Activated T-helper 2 cell treated with anti-CD3 and anti-CD28 coated beads, Interferon-gamma antibody, Interleukin-2, Interleukin-4, amounts not matched to agents 10 μg/mL and 5 μg/mL and 100 μg/mL, durations not matched to agents 14 hours and 24 hours and 36 hours (primary cell): ENCODE results near the gene ADGRB3. TPM values are rescaled to one million over a fixed set of nuclear protein-coding genes. Genes with fewer than 3 reads are reported as not detected.
"Not testable (repeated sequence)": the region's sequence is repeated elsewhere in the genome, so short reads cannot be mapped to it uniquely, and the experiment has no call there.

ENCODE experiments used
- DNase-seq: peaks from one replicate; pipeline ENCODE4 v3.0.0; 2021; ENCODE audit warnings: low spot score
- H3K27ac Mint-ChIP-seq: one replicate; pipeline ENCODE4 v1.8.0; 2021; ENCODE audit warnings: mixed read lengths
- H3K27me3 Mint-ChIP-seq: one replicate; pipeline ENCODE4 v1.8.0; 2021; ENCODE audit warnings: low read depth, mixed read lengths
- H3K36me3 Mint-ChIP-seq: one replicate; pipeline ENCODE4 v1.8.0; 2021; ENCODE audit warnings: low read depth, mixed read lengths
- H3K4me1 Mint-ChIP-seq: one replicate; pipeline ENCODE4 v1.8.0; 2021; ENCODE audit warnings: low read depth, mixed read lengths
- H3K4me3 Mint-ChIP-seq: one replicate; pipeline ENCODE4 v1.8.0; 2021; ENCODE audit warnings: low read depth, mild to moderate bottlenecking, moderate library complexity, mixed read lengths
- H3K9me3 Mint-ChIP-seq: one replicate; pipeline ENCODE4 v1.8.0; 2021; ENCODE audit warnings: mixed read lengths
- intact Hi-C: fragments of 100-400 bp; cut with micrococcal nuclease; formaldehyde crosslinking; loops from one replicate; pipeline ENCODE4 v1.15.1; 2023
- total RNA-seq: library from RNA; stranded (reverse); gene quantifications from 2 replicates; pipeline ENCODE4 v1.2.3, GENCODE V29; 2022

Gene ADGRB3
- total RNA-seq, 1 donor from 2014 or later, result 0.14 TPM

DNA sequence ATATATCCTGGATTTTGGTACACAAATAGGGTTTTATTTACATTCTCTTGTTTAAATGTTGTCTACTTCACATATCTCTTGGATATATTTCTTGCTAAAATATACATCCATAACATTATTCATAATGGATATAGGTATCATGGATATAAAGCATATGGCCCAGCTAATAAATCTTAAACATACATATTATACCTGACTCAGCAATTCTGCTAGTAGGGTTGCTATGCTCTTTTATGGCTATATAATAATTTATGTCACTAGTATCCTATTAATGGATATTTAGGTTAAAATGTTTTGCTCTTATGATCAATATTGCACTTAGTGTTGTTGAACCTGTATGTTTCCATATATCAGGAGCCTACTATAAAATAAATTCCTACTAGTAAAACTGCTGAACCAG, 786.2 kb downstream of the ADGRB3 start:
- Mint-ChIP-seq H3K9me3 (no peaks in the 10 kb centered on the region), H3K27ac (no peak overlapping the region), H3K4me1 (no peaks in the 10 kb centered on the region), H3K27me3 (no peaks in the 10 kb centered on the region), H3K4me3 (no peak overlapping the region), H3K36me3 (no peaks in the 10 kb centered on the region)
- no peak for DNase-seq
- intact Hi-C loops, result no loop called here

DNA sequence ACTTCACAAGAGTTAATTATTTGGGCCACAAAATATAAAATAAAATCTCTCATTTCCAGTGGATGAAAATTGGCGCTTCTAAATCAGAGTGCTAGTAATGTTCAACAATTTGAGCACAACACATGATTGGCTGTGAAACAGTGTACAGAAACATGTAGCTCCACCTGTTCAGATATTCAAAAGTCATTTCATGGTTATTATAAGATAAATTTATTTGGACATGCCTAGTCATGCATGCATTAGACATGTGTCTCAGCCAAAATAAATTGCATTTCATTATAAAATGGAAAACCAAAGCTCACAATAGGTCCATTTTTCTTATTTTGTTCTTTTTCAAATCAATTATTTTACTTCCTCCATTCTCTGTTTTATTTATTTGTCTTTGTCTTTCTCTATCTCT, 786.9 kb downstream of the ADGRB3 start:
- no peaks in the 10 kb centered on the region for H3K27me3 Mint-ChIP-seq
- H3K9me3 Mint-ChIP-seq, result no peaks in the 10 kb centered on the region
- intact Hi-C loops, result no loop called here
- DNase-seq, result no peak
- H3K36me3 Mint-ChIP-seq, result no peaks in the 10 kb centered on the region
- H3K27ac Mint-ChIP-seq, result no peak overlapping the region
- H3K4me1 Mint-ChIP-seq, result no peaks in the 10 kb centered on the region
- no peak overlapping the region for H3K4me3 Mint-ChIP-seq

DNA sequence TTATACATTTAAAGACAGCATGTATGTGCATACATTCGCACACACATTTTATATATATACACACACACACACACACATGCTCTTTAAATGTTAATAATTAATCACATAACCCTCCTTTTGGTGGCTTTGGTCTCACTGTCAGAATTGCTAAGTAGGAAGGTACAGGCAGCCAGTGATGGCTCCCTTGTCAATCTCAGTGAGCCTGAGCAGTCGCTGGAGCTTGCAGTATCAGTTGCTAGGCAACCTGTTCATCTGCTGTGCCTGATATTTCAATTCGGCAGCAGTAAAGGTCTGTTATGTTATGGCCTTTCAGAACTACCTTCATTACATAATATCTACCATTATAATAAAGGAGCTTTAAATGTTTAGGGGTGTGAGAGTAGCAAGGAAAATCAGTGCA, 787.4 kb downstream of the ADGRB3 start:
- no peak overlapping the region for H3K4me3 Mint-ChIP-seq
- H3K9me3 Mint-ChIP-seq, result no peaks in the 10 kb centered on the region
- intact Hi-C loops, result no loop called here
- no peaks in the 10 kb centered on the region for H3K36me3 Mint-ChIP-seq
- H3K27ac Mint-ChIP-seq, result no peak overlapping the region
- H3K4me1 Mint-ChIP-seq, result no peaks in the 10 kb centered on the region
- no peaks in the 10 kb centered on the region for H3K27me3 Mint-ChIP-seq
- no peak for DNase-seq

DNA sequence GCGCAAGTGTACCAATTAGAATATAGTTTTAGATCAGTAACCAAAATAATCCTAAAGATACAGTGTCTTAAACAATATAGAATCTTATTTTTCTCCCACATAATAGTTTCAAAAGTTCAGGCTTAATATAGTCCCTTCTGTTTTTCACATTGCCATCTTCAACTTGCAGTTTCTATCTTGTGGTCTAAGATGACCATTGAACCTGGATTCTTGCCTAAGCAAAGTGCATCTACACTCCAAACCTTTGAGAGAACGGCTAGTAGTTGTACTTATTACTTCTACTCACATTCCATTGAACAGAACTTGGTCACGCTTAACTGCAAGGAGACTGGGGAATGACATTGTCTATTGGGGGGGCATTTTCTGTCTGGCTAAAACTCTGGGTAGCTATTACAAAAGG, 788.7 kb downstream of the ADGRB3 start:
- intact Hi-C loops, result no loop called here

DNA sequence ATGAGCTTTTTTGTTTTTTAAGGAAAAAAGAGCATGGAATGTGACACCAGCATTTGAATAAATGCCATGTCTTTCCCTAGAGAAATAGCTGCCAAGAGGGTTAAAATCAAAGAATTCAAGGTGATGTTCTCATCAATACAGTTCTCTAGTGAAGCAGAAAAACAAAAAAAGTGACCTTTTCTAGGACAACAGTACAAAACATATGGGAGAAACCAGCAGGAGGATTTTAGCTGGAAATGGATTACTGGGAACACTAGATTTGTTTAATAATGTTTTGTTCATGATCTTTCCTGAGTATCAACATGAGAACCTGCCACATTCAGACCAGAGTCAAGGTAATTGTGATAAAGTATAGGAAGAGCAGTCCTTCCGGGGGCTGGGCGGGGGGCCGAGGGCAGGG, 789.5 kb downstream of the ADGRB3 start:
- Mint-ChIP-seq H3K4me3 (no peak overlapping the region), H3K27me3 (no peaks in the 10 kb centered on the region), H3K9me3 (no peaks in the 10 kb centered on the region), H3K27ac (no peak overlapping the region), H3K4me1 (no peaks in the 10 kb centered on the region), H3K36me3 (no peaks in the 10 kb centered on the region)
- intact Hi-C loops, result no loop called here
- DNase-seq, result no peak

More for the DNA sequence above, 788.7 kb downstream of the ADGRB3 start:
- DNase-seq, result no peak
- Mint-ChIP-seq H3K27me3 (no peaks in the 10 kb centered on the region), H3K9me3 (no peaks in the 10 kb centered on the region), H3K27ac (no peak overlapping the region), H3K4me1 (no peaks in the 10 kb centered on the region), H3K4me3 (no peak overlapping the region), H3K36me3 (no peaks in the 10 kb centered on the region)

DNA sequence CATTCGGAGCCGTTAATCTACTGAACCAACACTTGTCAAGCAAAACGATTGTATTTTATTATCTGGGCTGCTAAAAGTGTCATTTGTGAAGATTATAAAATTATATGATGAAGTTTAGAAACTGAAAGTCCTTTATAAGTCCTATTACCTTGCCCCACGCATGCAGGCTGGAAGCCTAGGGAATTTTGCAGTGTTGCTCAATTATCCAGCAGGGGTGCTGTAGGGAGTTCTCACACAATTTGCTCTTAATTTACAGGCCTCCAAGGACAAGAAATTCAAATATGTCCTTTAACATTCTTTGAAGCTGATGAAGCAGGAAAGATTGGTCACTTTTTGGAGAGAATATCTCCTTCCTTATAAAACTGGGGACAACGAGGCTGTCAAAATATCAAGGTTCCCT, 792.8 kb downstream of the ADGRB3 start:
- Mint-ChIP-seq H3K27ac (no peak overlapping the region), H3K36me3 (no peaks in the 10 kb centered on the region), H3K4me1 (no peaks in the 10 kb centered on the region), H3K4me3 (no peak overlapping the region), H3K9me3 (no peaks in the 10 kb centered on the region), H3K27me3 (no peaks in the 10 kb centered on the region)
- DNase-seq, result no peak
- intact Hi-C loops, result no loop called here

DNA sequence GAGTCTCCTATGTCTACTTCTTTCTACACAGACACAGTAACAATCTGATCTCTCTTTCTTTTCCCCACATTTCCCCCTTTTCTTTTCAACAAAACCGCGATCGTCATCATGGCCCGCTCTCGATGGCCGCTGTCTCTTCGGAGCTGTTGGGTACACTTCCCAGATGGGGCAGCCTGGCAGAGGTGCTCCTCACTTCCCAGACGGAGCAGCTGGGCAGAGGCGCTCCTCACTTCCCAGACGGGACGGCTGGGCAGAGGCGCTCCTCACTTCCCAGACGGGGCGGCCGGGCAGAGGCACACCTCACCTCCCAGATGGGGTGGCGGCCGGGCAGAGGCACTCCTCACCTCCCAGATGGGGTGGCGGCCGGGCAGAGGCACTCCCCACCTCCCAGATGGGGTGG, 797.1 kb downstream of the ADGRB3 start:
- H3K4me1 Mint-ChIP-seq, intact Hi-C loops, H3K27me3 Mint-ChIP-seq, H3K36me3 Mint-ChIP-seq, H3K9me3 Mint-ChIP-seq, DNase-seq, H3K27ac Mint-ChIP-seq, H3K4me3 Mint-ChIP-seq: not testable (repeated sequence)

- H3K27ac Mint-ChIP-seq, H3K9me3 Mint-ChIP-seq, H3K4me3 Mint-ChIP-seq, H3K4me1 Mint-ChIP-seq, H3K36me3 Mint-ChIP-seq, DNase-seq, intact Hi-C loops, H3K27me3 Mint-ChIP-seq: not testable (repeated sequence)
These were observed 798.0 kb downstream of the ADGRB3 start for GRCh38 chr6:69433116-69433515.

- Mint-ChIP-seq H3K27me3 (no peaks in the 10 kb centered on the region), H3K27ac (no peak overlapping the region), H3K9me3 (no peaks in the 10 kb centered on the region), H3K36me3 (no peaks in the 10 kb centered on the region), H3K4me1 (no peaks in the 10 kb centered on the region), H3K4me3 (no peak overlapping the region)
- no peak for DNase-seq
- intact Hi-C loops, result no loop called here
These were observed 803.0 kb downstream of the ADGRB3 start for GRCh38 chr6:69438113-69438512.
